Nephron progenitor cell (in vitro differentiated cells): ENCODE data around the gene PRKG1.

ENCODE experiments used
- DNase-seq: peaks from one replicate; pipeline ENCODE4 v3.0.0; 2021
- H3K27ac Mint-ChIP-seq: 2 replicates; pipeline ENCODE4 v1.8.0; 2021; ENCODE audit warnings: mild to moderate bottlenecking, moderate library complexity, mixed read lengths
- H3K27me3 Mint-ChIP-seq: 2 replicates; pipeline ENCODE4 v1.8.0; 2021; ENCODE audit warnings: mild to moderate bottlenecking, low read depth, mixed read lengths; ENCODE audit not compliant: poor library complexity
- H3K36me3 Mint-ChIP-seq: 2 replicates; pipeline ENCODE4 v1.8.0; 2021; ENCODE audit warnings: low read depth, mixed read lengths
- H3K4me1 Mint-ChIP-seq: 2 replicates; pipeline ENCODE4 v1.8.0; 2021; ENCODE audit warnings: mixed read lengths
- H3K4me3 Mint-ChIP-seq: 2 replicates; pipeline ENCODE4 v1.8.0; 2021; ENCODE audit warnings: mild to moderate bottlenecking, moderate library complexity, mixed read lengths
- H3K9me3 Mint-ChIP-seq: 2 replicates; pipeline ENCODE4 v1.8.0; 2021; ENCODE audit warnings: mild to moderate bottlenecking, moderate library complexity, mixed read lengths
- TF ChIP-seq, protein P1 (sequence below): fragments of 200-600 bp; sonication (generic); IDR thresholded peaks from 2 replicates; pipeline ENCODE4 v1.5.0; 2021; ENCODE audit warnings: antibody characterized with exemption

The PRKG1 gene

DNA sequence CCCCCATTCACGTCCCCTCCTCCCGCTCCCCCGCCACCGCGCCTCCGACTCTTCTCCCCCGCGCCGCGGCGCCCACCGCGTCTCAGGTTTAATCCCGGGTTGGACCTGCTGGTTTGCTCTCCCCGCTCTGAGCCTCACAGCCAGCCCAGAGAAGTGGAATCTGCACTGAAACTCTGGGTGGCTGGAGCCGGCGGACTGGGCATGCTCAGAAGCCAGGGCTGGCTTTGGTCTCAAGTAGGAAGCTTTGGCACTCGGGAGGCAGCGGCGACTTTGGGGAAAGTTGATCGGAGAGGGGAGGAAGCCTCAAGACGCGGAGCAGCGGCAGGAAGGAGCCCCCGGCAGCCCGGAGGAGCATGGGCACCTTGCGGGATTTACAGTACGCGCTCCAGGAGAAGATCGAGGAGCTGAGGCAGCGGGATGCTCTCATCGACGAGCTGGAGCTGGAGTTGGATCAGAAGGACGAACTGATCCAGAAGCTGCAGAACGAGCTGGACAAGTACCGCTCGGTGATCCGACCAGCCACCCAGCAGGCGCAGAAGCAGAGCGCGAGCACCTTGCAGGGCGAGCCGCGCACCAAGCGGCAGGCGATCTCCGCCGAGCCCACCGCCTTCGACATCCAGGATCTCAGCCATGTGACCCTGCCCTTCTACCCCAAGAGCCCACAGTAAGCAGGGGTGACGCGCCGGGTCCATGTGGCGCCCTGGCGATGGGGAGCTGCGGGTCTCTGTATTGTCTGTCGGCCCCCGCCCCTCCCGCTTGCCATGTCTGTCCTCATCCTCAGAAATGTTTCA is at the start of gene PRKG1:
Gene PRKG1, plus strand, starts transcription at position 250 of the 791 bp plus-strand sequence.
- H3K27ac Mint-ChIP-seq, result peak within 1 kb of the TSS; percentile 55
- H3K27me3 Mint-ChIP-seq, result peaks cover 30% of the 10 kb centered on the region
- H3K36me3 Mint-ChIP-seq, result no peaks in the 10 kb centered on the region
- no peaks in the 10 kb centered on the region for H3K9me3 Mint-ChIP-seq
- peak; percentile 86 for DNase-seq
- H3K4me1 Mint-ChIP-seq, result peaks cover 33% of the 10 kb centered on the region
- TF ChIP-seq, protein P1, sequence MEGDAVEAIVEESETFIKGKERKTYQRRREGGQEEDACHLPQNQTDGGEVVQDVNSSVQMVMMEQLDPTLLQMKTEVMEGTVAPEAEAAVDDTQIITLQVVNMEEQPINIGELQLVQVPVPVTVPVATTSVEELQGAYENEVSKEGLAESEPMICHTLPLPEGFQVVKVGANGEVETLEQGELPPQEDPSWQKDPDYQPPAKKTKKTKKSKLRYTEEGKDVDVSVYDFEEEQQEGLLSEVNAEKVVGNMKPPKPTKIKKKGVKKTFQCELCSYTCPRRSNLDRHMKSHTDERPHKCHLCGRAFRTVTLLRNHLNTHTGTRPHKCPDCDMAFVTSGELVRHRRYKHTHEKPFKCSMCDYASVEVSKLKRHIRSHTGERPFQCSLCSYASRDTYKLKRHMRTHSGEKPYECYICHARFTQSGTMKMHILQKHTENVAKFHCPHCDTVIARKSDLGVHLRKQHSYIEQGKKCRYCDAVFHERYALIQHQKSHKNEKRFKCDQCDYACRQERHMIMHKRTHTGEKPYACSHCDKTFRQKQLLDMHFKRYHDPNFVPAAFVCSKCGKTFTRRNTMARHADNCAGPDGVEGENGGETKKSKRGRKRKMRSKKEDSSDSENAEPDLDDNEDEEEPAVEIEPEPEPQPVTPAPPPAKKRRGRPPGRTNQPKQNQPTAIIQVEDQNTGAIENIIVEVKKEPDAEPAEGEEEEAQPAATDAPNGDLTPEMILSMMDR, result no peak
- H3K4me3 Mint-ChIP-seq, result peak within 1 kb of the TSS; percentile 96

DNA sequence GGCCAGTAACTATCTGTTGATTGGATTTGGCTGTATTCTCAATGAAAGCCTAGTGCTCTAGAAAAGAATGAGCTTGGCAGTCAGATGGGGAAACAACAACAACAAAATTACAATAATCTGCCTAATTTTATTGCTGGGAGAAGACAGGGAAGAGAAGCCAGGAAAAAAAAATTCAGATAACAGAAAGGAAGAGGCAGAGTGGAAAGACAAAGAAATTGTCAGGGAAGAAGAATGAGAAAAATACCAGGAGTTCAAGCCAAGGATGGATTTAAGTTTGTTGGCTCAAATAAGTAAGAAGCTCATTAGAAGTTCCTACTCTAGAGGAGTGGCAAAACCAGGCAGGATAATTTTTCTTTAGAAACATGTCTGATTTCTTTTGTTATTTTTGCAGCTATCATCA is 45.9 kb upstream of the PRKG1 start:
- no peak overlapping the region for H3K27ac Mint-ChIP-seq
- no peaks in the 10 kb centered on the region for H3K36me3 Mint-ChIP-seq

DNA sequence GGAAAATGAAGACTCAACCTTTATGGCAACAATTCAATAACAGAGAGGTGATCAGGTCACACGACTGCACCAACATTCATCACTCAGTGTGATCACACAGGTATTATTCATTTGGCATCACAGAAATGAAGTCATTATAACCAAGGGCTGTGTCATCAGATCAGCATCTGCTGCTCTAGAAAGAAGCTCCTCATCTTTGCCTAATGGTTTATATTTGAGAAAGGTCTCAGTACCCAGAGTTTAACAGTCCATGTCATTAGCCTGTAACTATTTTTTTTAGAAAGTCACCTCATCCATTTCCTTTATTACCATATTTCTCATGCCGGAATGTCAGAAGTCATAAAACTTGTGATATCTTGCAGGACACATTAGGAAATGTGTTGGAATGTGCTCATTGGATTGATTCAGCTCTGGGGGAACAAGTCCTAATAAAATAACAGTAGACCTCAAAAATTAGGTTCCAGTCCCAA is 45.1 kb upstream of the PRKG1 start:
- Mint-ChIP-seq H3K27me3 (no peaks in the 10 kb centered on the region), H3K27ac (no peak overlapping the region), H3K9me3 (no peaks in the 10 kb centered on the region), H3K4me3 (no peak overlapping the region), H3K4me1 (no peaks in the 10 kb centered on the region), H3K36me3 (no peaks in the 10 kb centered on the region)
- no peak for DNase-seq
- TF ChIP-seq, protein P1, result no peak

More for the DNA sequence above, 45.9 kb upstream of the PRKG1 start:
- no peak overlapping the region for H3K4me3 Mint-ChIP-seq
- no peaks in the 10 kb centered on the region for H3K27me3 Mint-ChIP-seq
- TF ChIP-seq, protein P1, result no peak
- no peak for DNase-seq
- no peaks in the 10 kb centered on the region for H3K4me1 Mint-ChIP-seq
- H3K9me3 Mint-ChIP-seq, result no peaks in the 10 kb centered on the region

DNA sequence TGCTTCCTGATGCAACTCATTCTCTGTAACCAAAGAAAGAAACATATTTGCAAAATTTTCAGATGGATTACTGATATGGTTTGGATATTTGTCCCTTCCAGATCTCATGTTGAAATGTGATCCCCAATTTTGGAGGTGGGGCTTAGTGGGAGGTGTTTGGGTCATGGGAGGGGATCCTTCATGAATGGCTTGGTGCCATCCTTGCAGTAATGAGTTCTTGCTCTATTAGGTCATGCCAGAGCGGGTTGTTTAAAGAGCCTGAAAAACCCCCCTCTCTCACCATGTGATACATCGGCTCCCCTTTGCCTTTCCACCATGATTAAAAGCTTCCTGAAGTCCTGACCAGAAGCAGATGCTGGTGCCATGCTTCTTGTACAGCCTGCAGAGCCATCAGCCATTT is 43.8 kb upstream of the PRKG1 start:
- Mint-ChIP-seq H3K4me1 (peaks cover 7% of the 10 kb centered on the region), H3K36me3 (no peaks in the 10 kb centered on the region), H3K9me3 (no peaks in the 10 kb centered on the region), H3K4me3 (no peak overlapping the region), H3K27me3 (no peaks in the 10 kb centered on the region), H3K27ac (no peak overlapping the region)
- no peak for DNase-seq
- TF ChIP-seq, protein P1, result no peak

DNA sequence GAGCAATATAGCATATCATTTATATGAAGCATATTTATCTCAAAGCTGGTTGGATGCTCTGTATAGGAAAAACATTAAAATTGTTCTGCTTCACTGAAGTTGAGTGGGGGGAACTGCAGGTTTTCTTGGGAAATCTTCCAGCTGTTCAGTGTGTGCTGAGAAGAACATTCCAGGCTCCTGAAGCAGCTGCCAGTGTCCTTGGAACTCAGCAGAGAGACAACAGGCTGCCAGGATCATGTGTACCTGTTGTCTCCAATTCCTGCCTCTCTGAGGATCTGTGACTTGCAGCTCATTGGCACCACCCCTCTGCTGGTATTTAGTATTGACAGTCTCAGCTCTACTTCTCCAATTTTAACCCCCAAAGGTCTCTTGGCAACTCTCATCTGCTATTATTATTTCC is 42.3 kb upstream of the PRKG1 start:
- Mint-ChIP-seq H3K4me3 (no peak overlapping the region), H3K27ac (no peak overlapping the region), H3K9me3 (no peaks in the 10 kb centered on the region), H3K27me3 (no peaks in the 10 kb centered on the region), H3K4me1 (peaks cover 7% of the 10 kb centered on the region), H3K36me3 (no peaks in the 10 kb centered on the region)
- no peak for DNase-seq
- TF ChIP-seq, protein P1, result no peak

DNA sequence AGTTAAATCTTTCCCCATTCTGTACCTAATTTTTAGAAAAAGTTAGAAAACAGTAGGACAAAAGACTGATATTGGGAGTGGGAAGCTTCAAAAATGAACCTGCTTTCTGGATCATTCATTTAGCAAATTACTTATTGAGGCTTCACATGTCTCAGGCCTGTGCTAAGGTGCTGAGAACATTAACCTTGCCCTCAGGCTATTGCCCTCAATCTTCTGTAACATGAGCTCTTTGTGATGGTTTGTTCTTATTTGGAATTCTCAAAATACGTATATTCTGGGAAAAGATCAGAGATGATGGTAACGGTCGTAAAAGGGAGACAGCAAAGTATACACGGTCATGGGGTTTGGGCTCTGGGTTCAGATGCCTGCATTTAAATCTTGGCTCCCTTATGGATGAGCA is 39.5 kb upstream of the PRKG1 start:
- H3K27me3 Mint-ChIP-seq, result no peaks in the 10 kb centered on the region
- no peaks in the 10 kb centered on the region for H3K9me3 Mint-ChIP-seq
- TF ChIP-seq, protein P1, result no peak
- no peak overlapping the region for H3K27ac Mint-ChIP-seq
- no peak overlapping the region for H3K4me3 Mint-ChIP-seq
- no peak for DNase-seq
- no peaks in the 10 kb centered on the region for H3K36me3 Mint-ChIP-seq
- peaks cover 7% of the 10 kb centered on the region for H3K4me1 Mint-ChIP-seq
